Measurements from ENCODE around the gene ZNF519. TPM values are rescaled to one million over a fixed set of nuclear protein-coding genes. Genes with fewer than 3 reads are reported as not detected.

ZNF519 gene
- total RNA-seq, 4 donors from 2014 or later = 3.0 to 11.2 (median 5.2) TPM

GRCh38 chr18:14053661-14054060, 78.6 kb downstream of the ZNF519 start:
- intact Hi-C loops (cut with DNase I) = no loop called here
- H3K27ac ChIP-seq (replicated peaks in 1 of 4) = no peak overlapping the region
- no peaks in the 10 kb centered on the region for H3K27me3 ChIP-seq
- 84% methylated on average over 4 of the region's 4 CpGs for WGBS
- H3K9me3 ChIP-seq = peaks cover 0 to 23% (median 3%) of the 10 kb centered on the region in 4 donors
- DNase-seq (ENCODE audit: extremely low spot score) = no peak
- H3K4me1 ChIP-seq = no peaks in the 10 kb centered on the region
- H3K36me3 ChIP-seq = no peaks in the 10 kb centered on the region
- TF ChIP-seq POLR2AphosphoS5 (IDR thresholded peaks at IDR 0.05) (no peak), POLR2A (IDR thresholded peaks at IDR 0.05; ENCODE audit: low read depth) (no peak), EP300 (IDR thresholded peaks at IDR 0.05) (no peak)
- TF ChIP-seq, protein P1, sequence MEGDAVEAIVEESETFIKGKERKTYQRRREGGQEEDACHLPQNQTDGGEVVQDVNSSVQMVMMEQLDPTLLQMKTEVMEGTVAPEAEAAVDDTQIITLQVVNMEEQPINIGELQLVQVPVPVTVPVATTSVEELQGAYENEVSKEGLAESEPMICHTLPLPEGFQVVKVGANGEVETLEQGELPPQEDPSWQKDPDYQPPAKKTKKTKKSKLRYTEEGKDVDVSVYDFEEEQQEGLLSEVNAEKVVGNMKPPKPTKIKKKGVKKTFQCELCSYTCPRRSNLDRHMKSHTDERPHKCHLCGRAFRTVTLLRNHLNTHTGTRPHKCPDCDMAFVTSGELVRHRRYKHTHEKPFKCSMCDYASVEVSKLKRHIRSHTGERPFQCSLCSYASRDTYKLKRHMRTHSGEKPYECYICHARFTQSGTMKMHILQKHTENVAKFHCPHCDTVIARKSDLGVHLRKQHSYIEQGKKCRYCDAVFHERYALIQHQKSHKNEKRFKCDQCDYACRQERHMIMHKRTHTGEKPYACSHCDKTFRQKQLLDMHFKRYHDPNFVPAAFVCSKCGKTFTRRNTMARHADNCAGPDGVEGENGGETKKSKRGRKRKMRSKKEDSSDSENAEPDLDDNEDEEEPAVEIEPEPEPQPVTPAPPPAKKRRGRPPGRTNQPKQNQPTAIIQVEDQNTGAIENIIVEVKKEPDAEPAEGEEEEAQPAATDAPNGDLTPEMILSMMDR (IDR thresholded peaks at IDR 0.05) = no peak
- no peak overlapping the region for H3K4me3 ChIP-seq

Other genes with a start within 250 kb of the ZNF519 start
- under 1 TPM in 1 of 4 donors, not detected in 3; 0.17 TPM for gene MC2R, start 216.9 kb downstream of the ZNF519 start, total RNA-seq

Measured in esophagus muscularis mucosa (tissue), 4 donors.